Lower leg skin (tissue), 4 donors: Measurements from ENCODE around the gene CHIT1. TPM values are rescaled to one million over a fixed set of nuclear protein-coding genes. Genes with fewer than 3 reads are reported as not detected.

ENCODE experiments used
- DNase-seq, 2 donors: peaks; one replicate each; pipeline ENCODE4 v3.0.0-alpha.2; 2019; ENCODE audit warnings: low spot score in 2 of 2
- H3K4me3 ChIP-seq: fragments of 200-600 bp; sonication (generic); 2 replicates; pipeline ENCODE4 v1.5.1; 2017; ENCODE audit warnings: mild to moderate bottlenecking, low read depth; ENCODE audit not compliant: poor library complexity, severe bottlenecking
- CTCF ChIP-seq, 3 donors: fragments of 450-650 bp; IDR thresholded peaks; one replicate each; pipeline ENCODE4 v1.5.1; 2016; ENCODE audit warnings: antibody characterized with exemption in 3 of 3, mild to moderate bottlenecking in 3 of 3, moderate library complexity in 2 of 3
- POLR2A ChIP-seq, 2 donors: fragments of 450-650 bp; IDR thresholded peaks; one replicate each; pipeline ENCODE4 v1.6.1; 2016 to 2017; ENCODE audit warnings: antibody characterized with exemption in 2 of 2, mild to moderate bottlenecking in 1 of 2, moderate library complexity in 1 of 2
- WGBS, 2 donors: methylation state at CpG; one replicate each; pipeline ENCODE4 v1.1.5; 2018; 5-methylcytosine and 5-hydroxymethylcytosine counted together
- intact Hi-C: fragments of 100-400 bp; cut with DNase I; formaldehyde crosslinking; loops from one replicate; pipeline ENCODE4 v1.15.0; 2023; ENCODE audit warnings: low total_unique reads
- total RNA-seq, 4 donors: library from RNA; depleted of rRNA; stranded (reverse); fragments of >200 nt; gene quantifications; one replicate each; pipeline ENCODE4 v1.1.0, GENCODE V29; 2016

The CHIT1 gene
- total RNA-seq, 4 donors from 2014 or later, result 0.61 to 8.3 TPM; not detected in 2

GRCh38 chr1:203168256-203168786, 61.2 kb downstream of the CHIT1 start:
- intact Hi-C loops, result no loop called here
- no peak overlapping the region for H3K4me3 ChIP-seq
- DNase-seq, result no peak
- WGBS, 2 donors, result 90 to 92% methylated on average over 12 of the region's 12 CpGs
- TF ChIP-seq CTCF (IDR thresholded peaks at IDR 0.05) (no peak), POLR2A (IDR thresholded peaks at IDR 0.05) (no peak)

- TF ChIP-seq POLR2A (IDR thresholded peaks at IDR 0.05) (no peak), CTCF (IDR thresholded peaks at IDR 0.05) (no peak)
- no peak for DNase-seq
- H3K4me3 ChIP-seq, result no peak overlapping the region
- intact Hi-C loops, result no loop called here
- WGBS, 2 donors, result 91 to 96% methylated on average over 5 of the region's 5 CpGs
Observed at GRCh38 chr1:203167913-203168200, 61.6 kb downstream of the CHIT1 start.

- DNase-seq, result no peak
- TF ChIP-seq CTCF (IDR thresholded peaks at IDR 0.05), result no peak
- TF ChIP-seq POLR2A (IDR thresholded peaks at IDR 0.05), result no peak
- 68 to 71% methylated on average over 21 to 23 of the region's 23 CpGs for WGBS, 2 donors
- H3K4me3 ChIP-seq, result no peak overlapping the region
- intact Hi-C loops, result no loop called here
Observed at GRCh38 chr1:203167026-203167912, 62.2 kb downstream of the CHIT1 start.

GRCh38 chr1:203166192-203166940, 63.1 kb downstream of the CHIT1 start:
- H3K4me3 ChIP-seq, result no peak overlapping the region
- 55 to 57% methylated on average over 14 of the region's 14 CpGs for WGBS, 2 donors
- TF ChIP-seq POLR2A (IDR thresholded peaks at IDR 0.05), result no peak
- no peak for TF ChIP-seq CTCF (IDR thresholded peaks at IDR 0.05)
- no peak for DNase-seq
- intact Hi-C loops, result no loop called here

Other genes starting within 250 kb of the CHIT1 start
- 10 to 100 TPM; 48.8 to 69.3 (median 61.1) TPM for gene TMEM183A, start 222.3 kb downstream of the CHIT1 start, total RNA-seq
- gene PPFIA4, start 203.2 kb downstream of the CHIT1 start, total RNA-seq, result 1 to 10 TPM; 1.7 to 4.0 (median 2.8) TPM
- gene MYOG, start 143.7 kb downstream of the CHIT1 start, total RNA-seq, result not detected
- gene ADORA1, start 101.9 kb downstream of the CHIT1 start, total RNA-seq, result 1 to 10 TPM; 1.8 to 7.7 (median 5.3) TPM
- gene MYBPH, start 53.8 kb downstream of the CHIT1 start, total RNA-seq, result not detected
- 100 to 1,000 TPM in 2 of 4 donors, 10 to 100 TPM in 2; 80.5 to 188 (median 107) TPM for gene CHI3L1, start 43.0 kb downstream of the CHIT1 start, total RNA-seq
- gene BTG2, start 75.8 kb upstream of the CHIT1 start, total RNA-seq, result 100 to 1,000 TPM in 3 of 4 donors, 10 to 100 TPM in 1; 98.6 to 205 (median 131) TPM
- 10 to 100 TPM in 3 of 4 donors, 1 to 10 TPM in 1; 5.6 to 37.7 (median 19.3) TPM for gene FMOD, start 121.4 kb upstream of the CHIT1 start, total RNA-seq
- 10 to 100 TPM; 16.1 to 65.0 (median 20.7) TPM for gene PRELP, start 246.1 kb upstream of the CHIT1 start, total RNA-seq